ENCODE results near the gene BAMBI.

BAMBI gene

GRCh38 chr10:28690545-28690944 lies 13.2 kb downstream of the BAMBI start:
- DNase-seq (ENCODE audit: low read depth): no peak
- no peak for TF ChIP-seq CTCF (IDR thresholded peaks at IDR 0.05; ENCODE audit: insufficient read depth, low read depth, low read length, missing control alignments)
- H3K4me3 ChIP-seq (ENCODE audit: low read length): no peak overlapping the region

- TF ChIP-seq CTCF (IDR thresholded peaks at IDR 0.05; ENCODE audit: insufficient read depth, low read depth, low read length, missing control alignments): no peak
- no peak for DNase-seq (ENCODE audit: low read depth)
Measured at GRCh38 chr10:28691187-28691694, 13.9 kb downstream of the BAMBI start.

GRCh38 chr10:28692050-28692449 lies 14.7 kb downstream of the BAMBI start:
- DNase-seq (ENCODE audit: low read depth): no peak
- H3K4me3 ChIP-seq (ENCODE audit: low read length): no peak overlapping the region
- no peak for TF ChIP-seq CTCF (IDR thresholded peaks at IDR 0.05; ENCODE audit: insufficient read depth, low read depth, low read length, missing control alignments)

More at GRCh38 chr10:28691187-28691694, 13.9 kb downstream of the BAMBI start:
- no peak overlapping the region for H3K4me3 ChIP-seq (ENCODE audit: low read length)

- no peak overlapping the region for H3K4me3 ChIP-seq (ENCODE audit: low read length)
- no peak for TF ChIP-seq CTCF (IDR thresholded peaks at IDR 0.05; ENCODE audit: insufficient read depth, low read depth, low read length, missing control alignments)
- no peak for DNase-seq (ENCODE audit: low read depth)
Measured at GRCh38 chr10:28694530-28694929, 17.2 kb downstream of the BAMBI start.

GRCh38 chr10:28698075-28698474 lies 20.8 kb downstream of the BAMBI start:
- no peak for TF ChIP-seq CTCF (IDR thresholded peaks at IDR 0.05; ENCODE audit: insufficient read depth, low read depth, low read length, missing control alignments)

GRCh38 chr10:28704464-28705161 lies 27.3 kb downstream of the BAMBI start:
- DNase-seq (ENCODE audit: low read depth): no peak
- no peak overlapping the region for H3K4me3 ChIP-seq (ENCODE audit: low read length)
- no peak for TF ChIP-seq CTCF (IDR thresholded peaks at IDR 0.05; ENCODE audit: insufficient read depth, low read depth, low read length, missing control alignments)

More at GRCh38 chr10:28698075-28698474, 20.8 kb downstream of the BAMBI start:
- no peak overlapping the region for H3K4me3 ChIP-seq (ENCODE audit: low read length)
- DNase-seq (ENCODE audit: low read depth): no peak

GRCh38 chr10:28705472-28705871 lies 28.2 kb downstream of the BAMBI start:
- no peak for DNase-seq (ENCODE audit: low read depth)
- TF ChIP-seq CTCF (IDR thresholded peaks at IDR 0.05; ENCODE audit: insufficient read depth, low read depth, low read length, missing control alignments): no peak
- no peak overlapping the region for H3K4me3 ChIP-seq (ENCODE audit: low read length)
